Activated CD4-positive, alpha-beta T cell treated with anti-CD3 and anti-CD28 coated beads, Interleukin-2, Interleukin-6, amounts not matched to agents 100 ng/mL and 50 ng/mL, durations not matched to agents 16 hours and 8 hours (primary cell): ENCODE results near the gene PGLYRP3.

Experiments
- DNase-seq: peaks from one replicate; pipeline ENCODE4 v3.0.0-alpha.2; 2020

PGLYRP3 gene

DNA sequence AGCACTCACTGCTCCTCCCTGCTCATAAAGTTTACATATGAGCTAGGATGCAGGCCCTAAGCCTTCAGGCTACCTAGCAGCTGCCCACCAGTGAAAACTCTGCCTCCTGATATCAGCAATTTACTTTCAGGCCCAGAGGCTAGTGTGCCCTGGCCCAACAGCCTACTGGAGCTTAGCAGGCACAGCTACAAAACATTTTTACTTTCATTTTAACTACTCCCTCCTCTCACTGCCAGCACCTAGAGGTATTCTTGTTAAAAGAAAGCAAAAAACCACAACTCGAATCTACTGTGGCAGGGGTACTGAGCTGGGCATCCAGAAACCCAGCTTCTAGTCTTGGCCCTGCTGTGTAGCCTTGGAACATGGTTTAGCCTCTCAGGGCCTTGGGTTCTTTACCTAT is 59.1 kb downstream of the PGLYRP3 start:
- peak; percentile 26 for DNase-seq

DNA sequence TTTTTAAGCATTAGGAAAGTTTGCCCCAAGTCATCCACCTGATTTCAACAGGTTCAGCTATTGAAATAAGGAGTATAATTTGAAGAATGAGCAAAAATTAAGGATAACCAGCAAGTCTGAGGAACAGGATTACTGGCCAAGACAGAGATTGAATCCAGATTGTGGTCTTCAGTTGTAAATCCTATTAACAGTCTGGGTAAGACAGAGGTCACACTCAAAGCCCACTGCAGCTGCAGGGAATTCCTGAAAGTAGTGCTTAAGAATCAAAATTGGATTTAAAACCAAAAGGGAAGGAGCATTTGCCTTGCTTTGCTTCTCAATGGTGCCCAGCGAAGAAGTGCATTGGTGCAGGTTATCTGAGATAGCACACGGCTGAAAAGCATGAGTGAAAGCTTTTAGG is 59.7 kb downstream of the PGLYRP3 start:
- no peak for DNase-seq

DNA sequence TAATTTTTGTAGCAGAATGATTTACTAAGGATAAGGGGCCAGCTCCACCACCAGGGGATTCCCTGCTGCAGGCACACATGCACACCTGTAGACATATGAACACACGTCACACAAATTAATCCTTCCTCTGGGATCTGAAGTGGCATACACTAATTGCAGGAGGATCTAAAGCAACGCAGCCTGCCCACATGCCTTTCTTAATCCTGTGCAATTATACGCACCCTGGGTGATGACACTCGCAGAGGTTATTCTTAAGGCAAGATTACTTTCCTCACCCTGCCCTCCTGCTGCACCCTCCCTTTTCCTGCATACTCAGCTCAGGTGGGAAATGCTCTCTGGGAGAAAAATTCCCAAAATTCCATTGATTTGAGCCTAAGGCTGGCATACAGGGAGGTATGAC is 60.8 kb downstream of the PGLYRP3 start:
- DNase-seq, result no peak

DNA sequence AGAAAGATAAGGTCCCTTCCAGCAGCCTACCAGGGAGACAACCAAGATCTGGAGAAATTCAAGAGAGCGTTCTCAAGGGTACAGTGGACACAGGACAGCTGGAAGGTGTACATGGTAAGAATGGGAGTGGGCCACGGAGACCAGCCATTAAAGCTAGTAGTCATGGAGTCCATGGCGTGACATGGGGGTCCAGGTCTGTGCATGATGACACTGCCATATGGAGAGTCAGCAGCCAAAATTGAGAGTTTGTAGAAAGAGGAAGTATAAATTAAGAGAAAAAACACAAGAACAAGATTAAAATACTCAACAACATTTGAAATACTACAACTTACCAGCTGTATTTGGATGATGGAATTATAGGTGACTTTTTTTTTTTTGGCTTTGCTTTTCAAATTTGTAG is 61.2 kb downstream of the PGLYRP3 start:
- DNase-seq, result no peak

DNA sequence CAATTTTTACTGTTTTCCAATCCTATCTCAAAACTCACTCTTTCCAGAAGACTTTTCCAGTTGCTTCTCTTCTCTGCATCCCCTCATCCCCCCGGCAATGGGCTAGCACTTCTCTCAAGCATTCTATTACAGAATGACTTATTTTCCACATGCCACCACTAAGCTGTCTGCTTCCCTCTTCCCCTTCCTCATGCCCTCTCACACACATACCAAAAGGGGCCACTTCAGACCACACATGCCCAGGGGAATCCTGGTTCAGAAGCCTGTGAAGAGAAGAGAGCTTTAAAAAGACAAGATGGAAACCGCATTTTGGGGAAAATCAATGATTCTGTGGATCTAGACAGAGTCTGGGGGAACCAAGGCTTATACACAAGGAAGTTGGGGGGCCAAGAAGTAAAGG is 61.7 kb downstream of the PGLYRP3 start:
- no peak for DNase-seq

DNA sequence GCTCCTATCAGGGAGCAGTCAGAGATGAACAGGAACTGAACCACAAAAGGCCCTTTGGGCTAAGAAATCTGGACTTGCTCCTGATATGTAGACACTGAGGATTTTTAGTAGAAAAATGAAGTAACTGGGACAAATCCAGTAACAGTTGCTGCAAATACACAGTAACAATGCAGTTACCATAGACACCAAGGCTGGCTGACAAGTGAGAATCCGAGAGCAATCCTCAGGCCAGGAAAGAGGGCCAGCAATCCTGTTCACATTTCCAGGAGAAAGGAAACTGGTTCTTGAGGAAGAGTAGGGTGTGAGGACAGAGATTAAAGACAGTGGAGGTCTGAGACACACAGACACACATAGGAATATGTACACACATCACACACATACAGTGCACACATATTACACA is 62.6 kb downstream of the PGLYRP3 start:
- no peak for DNase-seq

DNA sequence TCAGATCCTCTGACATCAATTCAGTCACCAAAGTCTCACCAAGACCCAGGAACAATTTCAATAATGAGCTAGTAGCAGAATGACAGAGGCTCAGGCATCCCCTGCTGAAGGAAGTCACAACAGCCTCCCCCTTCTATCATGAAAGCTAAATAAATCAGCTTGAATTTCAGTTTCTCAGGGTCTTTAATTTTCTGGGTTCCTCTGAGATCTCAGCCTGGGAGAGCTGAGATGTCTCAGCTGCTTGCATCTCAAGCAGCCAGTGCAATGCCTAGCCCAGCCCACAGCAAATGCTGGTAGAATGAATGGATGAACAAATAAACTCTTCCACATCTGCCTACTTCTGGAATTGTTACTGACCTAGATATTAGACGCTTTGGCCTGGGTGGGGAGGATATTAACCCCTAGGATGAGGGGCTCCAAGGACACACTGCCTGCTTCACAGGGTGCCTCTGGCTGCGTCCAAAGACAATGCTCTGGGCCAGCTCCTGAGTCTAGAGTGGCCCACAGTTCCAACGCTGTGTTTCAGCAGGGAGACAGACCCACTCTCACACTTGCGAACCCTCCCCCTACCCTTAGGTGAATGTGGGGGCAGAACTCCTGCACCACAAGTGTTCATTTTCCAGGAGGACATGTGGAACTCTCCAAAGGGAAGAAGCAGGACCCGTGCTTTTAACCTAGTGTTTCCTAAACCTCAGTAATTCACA is 64.4 kb downstream of the PGLYRP3 start:
- no peak for DNase-seq
